LNCAP (cell line): ENCODE measurements around the gene CCDC136.

ENCODE experiments used
- TF ChIP-seq, protein P1 (sequence below): fragments of 450-650 bp; IDR thresholded peaks from 2 replicates; pipeline ENCODE4 v1.5.1; 2017; ENCODE audit warnings: mild to moderate bottlenecking

Gene CCDC136

DNA sequence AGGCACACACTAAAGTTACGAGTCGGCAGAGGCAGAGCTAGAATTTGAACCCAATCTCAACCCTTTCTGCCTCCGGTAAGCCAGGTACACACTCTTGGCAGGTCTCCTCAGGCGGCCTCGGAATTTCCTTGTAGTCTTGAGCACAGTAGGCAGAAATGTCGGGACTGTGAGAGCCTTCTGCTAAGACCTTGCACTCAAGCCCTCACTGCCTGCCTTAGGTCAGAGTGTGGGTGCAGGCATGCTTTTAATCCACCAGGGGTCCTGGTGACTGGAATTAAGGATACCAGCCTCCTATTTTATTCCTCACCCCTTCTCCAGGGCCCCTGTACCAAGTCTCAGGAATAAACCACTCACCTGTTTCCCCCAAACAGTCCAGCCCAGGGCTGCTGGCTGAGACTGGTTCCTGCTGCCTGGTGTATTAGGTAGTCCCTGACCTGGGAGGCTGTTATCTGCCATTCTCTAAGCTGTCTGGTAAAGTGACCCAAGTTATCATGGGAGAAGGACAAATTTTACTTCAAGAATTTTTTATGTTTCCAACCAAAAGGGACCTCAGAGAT lies 71.7 kb downstream of the CCDC136 start:
- TF ChIP-seq, protein P1, sequence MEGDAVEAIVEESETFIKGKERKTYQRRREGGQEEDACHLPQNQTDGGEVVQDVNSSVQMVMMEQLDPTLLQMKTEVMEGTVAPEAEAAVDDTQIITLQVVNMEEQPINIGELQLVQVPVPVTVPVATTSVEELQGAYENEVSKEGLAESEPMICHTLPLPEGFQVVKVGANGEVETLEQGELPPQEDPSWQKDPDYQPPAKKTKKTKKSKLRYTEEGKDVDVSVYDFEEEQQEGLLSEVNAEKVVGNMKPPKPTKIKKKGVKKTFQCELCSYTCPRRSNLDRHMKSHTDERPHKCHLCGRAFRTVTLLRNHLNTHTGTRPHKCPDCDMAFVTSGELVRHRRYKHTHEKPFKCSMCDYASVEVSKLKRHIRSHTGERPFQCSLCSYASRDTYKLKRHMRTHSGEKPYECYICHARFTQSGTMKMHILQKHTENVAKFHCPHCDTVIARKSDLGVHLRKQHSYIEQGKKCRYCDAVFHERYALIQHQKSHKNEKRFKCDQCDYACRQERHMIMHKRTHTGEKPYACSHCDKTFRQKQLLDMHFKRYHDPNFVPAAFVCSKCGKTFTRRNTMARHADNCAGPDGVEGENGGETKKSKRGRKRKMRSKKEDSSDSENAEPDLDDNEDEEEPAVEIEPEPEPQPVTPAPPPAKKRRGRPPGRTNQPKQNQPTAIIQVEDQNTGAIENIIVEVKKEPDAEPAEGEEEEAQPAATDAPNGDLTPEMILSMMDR: peak; percentile 53

DNA sequence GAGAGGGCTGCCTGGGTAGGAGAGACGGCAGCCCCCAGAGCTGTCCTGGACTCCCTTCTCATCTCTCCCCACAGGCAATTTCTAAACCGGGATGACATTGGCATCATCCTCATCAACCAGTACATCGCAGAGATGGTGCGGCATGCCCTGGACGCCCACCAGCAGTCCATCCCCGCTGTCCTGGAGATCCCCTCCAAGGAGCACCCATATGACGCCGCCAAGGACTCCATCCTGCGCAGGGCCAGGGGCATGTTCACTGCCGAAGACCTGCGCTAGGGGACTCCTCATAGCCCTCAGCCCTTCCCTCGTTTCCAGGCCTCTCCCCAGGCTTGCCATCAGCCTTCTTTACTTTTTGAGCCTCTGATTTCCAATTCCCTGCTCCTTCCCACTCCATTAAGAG lies 73.5 kb downstream of the CCDC136 start:
- TF ChIP-seq, protein P1: no peak

DNA sequence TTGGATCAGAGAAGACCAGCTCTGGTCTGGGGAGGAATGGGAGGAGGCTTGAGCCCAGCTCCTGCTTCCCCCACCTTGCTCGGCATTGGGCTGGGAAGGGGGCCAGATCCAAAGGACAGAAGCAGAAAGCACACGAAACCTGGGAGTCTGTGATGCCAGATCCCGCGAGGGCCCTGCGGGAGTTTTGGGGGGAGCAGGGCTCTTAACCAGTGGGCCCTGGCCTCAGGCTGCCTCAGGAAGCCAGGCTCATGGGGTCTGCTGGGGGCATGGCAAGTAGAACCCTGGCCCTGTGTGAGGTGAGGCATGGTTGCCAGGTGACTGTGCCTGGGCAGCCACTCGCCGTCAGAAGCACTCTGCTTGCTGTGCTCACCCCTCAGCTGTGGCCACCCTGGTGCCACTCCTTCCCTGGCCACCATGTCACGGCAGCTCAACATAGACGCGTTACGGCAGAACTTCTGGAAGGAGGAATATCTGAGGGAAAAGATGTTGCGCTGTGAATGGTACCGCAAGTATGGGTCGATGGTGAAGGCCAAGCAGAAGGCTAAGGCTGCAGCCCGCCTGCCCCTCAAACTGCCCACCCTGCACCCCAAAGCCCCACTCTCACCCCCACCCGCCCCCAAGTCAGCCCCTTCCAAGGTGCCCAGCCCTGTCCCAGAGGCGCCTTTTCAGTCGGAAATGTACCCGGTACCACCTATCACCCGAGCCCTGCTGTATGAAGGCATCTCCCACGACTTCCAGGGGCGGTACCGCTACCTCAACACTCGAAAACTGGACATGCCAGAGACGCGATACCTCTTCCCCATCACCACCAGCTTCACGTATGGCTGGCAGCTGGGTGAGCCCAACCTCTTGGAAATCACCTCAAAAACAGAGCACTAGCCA lies 74.5 kb downstream of the CCDC136 start:
- TF ChIP-seq, protein P1: no peak

DNA sequence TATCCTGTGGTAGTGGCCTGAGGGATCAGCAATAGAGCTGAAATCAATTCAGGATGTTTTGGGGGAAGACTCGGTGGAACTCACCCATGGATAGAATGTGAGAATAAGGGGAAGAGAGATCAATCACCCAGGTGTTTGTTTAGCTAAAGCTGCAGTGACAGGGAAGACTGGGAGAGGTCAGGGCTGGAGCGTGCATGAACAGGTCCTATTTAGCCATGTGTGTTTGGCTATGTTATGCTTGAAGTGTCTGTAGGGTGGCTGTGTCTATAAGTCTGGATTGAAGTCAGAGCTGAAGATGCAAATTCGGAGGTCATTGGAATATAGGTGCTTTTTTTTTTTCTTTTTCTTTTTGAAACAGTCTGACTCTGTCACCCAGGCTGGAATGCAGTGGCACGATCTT lies 75.5 kb downstream of the CCDC136 start:
- TF ChIP-seq, protein P1: no peak

DNA sequence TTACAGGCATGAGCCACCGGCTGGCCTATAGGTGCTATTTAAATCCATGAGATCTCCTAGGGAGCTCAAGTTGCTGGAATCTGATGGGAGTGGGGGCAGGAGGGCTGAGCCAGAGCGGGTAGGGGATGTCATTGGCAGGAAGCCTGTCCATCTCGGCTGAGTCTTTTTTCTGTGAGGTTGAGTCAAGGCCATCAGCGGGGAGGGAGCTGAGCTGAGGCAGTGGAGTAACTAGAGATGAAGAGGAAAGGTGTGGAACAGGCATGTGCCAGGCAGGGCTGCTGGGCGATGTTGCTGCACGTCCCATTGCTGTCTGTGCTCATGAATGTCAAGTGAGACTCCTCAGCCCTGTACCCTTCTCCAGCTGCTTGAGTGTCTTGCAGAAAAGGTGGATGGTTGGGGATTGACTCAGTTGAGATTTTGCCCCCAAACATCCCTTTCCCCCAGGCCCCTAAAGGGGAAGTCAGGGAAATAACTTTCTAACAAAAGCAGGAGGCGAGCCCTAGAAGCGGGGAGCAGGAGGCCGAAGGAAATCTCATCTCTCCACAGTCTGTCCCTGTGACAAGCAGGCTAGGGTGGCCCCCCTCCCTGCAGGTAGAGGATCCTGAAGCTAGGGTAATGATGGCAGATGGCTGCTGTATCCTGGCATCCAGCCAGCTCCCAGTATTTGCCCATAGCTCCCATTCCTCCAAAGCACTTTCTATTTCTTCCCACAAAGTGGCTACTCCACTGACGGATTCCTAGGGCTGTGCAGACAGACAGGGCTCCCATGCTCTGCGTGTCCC lies 76.3 kb downstream of the CCDC136 start:
- TF ChIP-seq, protein P1: no peak

DNA sequence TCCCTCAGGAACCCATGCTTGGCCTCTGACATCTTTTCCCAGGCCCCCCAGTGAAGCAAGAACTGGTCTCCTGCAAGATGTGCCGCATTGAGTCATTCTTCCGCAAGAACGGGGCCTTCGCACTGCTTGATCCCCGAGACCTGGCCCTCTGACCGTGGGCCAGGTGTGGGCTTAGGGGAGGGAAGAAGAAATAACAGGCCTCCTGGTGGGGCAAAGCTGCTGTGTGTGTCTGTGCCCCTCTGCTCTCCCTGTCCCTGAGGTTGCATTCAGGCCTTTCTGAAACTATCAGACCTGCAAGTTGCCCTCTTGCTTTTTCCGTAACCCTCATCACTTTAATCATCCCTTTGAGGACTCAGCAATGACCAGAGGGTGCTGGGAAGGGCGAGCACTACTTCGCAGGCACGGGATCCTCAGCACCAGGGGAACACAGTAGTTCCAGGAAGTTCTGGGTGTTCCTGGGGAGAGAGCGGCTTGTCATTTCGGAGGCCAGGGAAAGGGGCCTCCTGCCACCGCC lies 76.9 kb downstream of the CCDC136 start:
- TF ChIP-seq, protein P1: no peak

DNA sequence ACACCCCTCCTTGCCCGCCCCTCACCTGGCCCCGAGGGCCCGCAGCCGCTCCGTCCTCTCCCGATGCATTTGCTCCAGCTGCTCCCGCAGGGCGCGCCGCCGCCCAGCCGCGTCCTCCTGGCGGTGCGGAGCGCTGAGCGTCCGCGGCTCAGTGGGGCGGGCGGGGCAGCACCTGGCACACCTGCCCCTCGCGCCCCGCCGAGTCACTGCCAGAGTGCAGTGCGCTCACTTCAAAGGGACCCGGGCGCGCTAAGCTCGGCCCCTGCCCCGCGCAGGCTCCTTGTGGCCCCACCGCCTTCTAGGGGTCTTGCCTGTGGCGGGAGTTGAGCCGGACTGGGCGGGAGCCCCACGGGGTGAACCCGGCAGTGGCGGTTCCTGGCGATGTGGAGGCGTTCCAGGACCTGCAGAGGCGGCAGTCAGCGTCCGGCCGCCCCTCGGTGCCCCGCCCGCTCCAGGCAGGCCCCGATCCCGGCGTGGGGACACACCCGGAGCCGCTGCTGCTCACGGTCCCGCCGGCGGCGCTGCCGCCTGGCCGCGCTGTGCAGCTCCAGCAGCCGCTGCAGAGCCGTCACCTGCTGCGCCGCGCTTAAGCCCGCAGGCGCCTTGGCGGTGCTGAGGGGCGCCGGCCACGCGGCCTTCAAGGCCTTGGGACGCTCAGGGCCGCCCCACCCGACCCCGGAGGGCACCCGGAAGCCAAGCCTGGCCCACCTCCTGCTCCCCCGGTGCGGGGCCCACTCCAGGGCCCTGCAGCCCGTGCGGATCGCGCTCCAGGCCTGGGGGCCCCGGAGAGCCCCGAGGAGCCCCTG lies 77.6 kb downstream of the CCDC136 start:
- TF ChIP-seq, protein P1: no peak
